NCI-H1694 (cell line): ENCODE data around the gene DNAJB4.
"Not testable (repeated sequence)": the region's sequence is repeated elsewhere in the genome, so short reads cannot be mapped to it uniquely, and the experiment has no call there.

ENCODE experiments used
- DNase-seq: peaks from one replicate; lab custom pipeline; 2025; lab: John Stamatoyannopoulos, UW

DNAJB4 gene

DNA sequence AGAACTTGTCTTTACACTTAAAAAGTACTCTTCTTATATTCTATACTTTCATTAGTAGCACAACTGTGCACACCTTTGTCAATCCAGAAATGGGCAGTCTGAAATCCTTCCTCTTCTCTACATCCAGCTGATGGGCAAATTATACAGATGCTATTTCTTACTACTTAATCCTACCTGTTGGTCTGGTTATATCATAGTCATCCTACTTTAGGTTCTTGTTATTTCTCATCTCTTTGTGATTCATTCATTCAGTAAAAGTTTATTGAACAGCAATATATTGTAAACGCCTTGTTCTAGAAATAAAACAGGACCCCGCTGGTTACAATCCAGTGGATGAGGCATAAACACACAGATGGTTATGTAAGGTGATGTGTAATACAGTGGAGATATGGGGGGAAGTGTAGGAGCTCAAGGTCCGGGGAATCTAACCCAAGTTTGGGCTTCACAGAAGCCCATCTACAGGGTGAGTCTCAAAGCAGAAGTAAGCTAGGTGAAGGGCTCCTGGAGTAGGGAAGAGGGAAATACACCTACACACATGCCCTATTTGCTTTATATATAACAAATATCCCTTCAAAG is 14.0 kb upstream of the DNAJB4 start:
- DNase-seq, result no peak

DNA sequence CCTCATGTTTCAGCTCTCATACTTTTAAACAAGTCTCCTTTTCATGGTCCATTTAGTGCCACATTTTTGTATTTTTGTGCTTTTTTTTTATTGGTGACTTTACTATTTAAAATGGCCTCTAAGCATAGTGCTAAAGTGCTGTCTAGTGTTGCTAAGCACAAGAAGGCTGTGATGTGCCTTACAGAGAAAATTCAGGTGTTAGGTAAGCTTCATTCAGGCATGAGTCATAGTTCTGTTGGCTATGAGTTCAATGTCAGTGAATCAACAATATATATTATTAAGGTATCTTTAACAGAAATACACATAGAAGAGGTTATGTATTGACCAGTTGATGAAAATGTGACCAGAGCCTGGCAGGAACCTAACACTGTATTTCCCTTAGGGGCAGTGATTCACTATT is 13.1 kb upstream of the DNAJB4 start:
- DNase-seq, result no peak

DNA sequence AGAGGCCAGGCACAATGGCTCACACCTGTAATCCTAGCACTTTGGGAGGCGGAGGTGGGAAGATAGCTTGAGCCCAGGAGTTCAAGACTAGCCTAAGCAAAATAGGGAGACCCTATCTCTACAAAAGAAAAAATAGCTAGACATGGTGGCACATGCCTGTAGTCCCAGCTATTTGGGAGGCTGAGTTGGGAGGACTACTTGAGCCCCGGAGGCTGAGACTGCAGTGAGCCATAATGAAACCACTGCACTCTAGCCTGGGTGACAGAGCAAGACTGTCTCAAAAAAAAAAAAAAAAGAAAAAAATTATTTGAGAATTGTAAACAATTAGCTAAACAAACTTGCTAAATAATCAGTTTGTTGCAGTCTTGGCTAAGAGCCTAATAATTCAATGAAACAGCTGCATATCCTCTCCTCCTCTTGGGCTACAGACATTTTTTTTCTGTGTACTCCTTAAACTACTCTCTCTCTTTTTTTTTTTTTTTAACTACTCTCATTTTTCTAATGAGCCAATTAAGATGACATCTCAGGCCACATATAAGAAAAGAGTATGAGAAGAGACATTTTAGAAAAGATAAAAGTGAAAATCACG is 10.5 kb upstream of the DNAJB4 start:
- DNase-seq, result no peak

GRCh38 chr1:77996734-77997133 is 8.0 kb upstream of the DNAJB4 start:
- no peak for DNase-seq

DNA sequence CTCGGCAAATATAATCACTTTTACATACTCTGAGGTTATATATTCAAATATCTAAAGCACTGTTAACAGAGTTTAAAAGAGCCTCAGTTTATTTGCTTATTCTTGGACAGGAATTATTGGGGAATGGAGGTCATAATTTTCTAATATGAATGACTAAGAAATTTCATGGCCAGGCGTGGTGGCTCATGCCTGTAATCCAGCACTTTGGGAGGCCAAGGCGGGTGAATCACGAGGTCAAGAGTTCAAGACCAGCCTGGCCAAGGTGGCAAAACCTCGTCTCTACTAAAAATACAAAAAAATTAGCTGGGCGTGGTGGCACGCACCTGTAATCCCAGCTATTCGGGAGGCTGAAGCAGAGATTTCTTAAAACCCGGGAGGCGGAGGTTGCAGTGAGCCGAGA is 4.2 kb upstream of the DNAJB4 start:
- DNase-seq, result not testable (repeated sequence)

DNA sequence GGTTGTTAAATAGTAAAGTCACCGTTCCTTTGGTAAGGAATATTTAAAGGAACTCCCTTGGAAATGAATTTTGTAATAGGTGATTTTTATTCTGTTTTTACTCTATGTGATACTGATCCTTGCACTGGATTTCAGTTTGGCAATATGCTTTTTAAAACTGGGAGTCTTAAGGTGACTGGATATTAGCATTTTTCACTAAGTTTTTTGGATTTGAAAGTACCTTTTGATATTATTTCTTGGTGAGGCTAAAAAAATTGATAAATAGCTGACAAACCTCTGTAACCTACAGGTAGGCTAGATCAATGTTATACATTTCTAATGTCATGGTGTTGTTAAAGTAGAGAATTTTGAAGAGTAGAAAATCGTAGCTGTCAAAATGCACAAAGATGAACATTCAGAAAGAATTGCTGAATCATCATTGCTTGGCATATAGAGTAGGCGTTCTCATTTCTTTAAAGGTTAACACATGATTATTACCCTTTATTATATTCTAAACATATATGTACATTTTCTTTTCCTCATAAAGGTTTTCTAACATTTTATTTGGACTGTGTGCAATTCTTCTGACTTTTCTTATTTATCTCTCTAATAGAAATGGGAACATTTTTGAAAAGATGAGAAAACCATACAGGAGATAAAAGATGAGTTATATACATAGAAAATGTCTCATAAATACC is 1.5 kb upstream of the DNAJB4 start:
- no peak for DNase-seq

DNA sequence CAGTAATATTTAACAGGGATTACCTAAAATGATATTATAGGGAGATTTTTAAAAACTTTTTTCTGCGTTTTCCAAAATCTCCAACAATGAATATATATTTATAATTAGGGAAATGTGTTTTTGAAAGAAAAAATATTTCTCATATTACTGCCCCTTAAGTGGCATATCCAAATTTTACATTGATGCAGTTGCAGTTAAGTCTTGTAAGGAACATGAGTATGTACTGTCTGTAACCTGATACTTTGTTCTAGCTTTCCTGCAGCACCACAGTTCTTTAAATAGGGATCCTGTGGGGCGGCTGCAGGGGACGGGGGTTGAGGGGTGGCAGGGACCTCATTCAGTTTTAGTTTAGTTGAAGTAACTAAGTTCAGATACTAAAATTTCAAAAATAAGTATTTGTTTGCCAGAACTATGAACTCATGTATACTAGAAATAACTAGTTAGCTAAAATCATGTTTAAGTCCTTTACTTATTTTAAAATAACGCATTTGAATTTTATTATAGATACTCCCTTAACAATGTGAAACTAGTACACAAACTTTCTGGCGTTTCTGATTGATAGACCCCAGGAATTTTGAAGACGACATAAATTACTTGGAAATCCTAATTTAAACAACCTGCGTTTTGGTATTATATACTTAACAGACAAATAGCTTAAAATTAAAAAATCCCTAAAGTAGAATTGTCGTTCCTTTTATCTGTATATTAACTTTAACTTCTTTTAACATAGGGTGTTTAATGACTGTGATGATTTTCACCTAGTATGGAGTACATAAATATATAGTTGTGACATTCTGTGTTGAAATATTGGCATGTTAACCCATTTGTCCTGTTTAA is 639 bp upstream of the DNAJB4 start:
- no peak for DNase-seq

- DNase-seq, result no peak
These were observed 646 bp downstream of the DNAJB4 start for GRCh38 chr1:78005448-78005722.

DNA sequence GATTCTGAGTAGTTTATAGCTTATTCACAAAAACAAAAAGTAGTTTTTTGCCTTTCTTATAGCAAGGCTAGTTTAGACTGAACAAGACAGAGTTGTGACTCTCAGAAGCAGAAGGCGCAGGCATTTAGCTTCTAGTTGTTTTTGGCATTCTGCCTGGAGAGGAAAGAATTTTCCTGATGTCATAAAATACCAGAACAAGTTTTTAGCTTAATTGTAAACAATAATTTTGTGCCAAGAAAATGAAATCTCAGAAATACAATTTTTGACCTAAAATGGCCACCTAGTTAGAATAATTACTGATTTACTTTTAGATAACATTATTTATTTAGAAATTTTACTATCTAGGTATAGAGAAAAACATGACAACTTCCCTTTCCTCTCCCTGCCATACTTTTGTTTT is 1.0 kb downstream of the DNAJB4 start:
- peak; percentile 15 for DNase-seq

DNA sequence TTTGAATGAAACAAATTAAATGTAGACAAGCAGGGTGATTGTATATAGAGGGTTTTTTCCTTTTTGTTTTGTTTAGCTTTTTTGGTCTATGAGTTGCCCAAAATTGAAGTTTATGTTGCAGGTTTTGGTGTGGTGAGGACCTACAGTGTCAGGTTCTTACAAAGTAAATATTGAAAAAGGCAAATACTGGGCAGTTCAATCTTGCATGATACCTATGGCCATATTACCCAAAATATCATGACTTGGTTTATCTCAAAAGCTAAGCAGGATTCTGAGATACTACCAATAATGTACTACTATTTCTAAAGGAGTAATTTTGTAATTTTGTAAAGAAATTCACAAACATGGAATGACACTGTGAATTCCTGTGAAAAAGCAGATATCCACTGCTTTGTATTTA is 1.8 kb downstream of the DNAJB4 start:
- no peak for DNase-seq

- no peak for DNase-seq
These were observed 3.1 kb downstream of the DNAJB4 start for GRCh38 chr1:78007677-78008341.

DNA sequence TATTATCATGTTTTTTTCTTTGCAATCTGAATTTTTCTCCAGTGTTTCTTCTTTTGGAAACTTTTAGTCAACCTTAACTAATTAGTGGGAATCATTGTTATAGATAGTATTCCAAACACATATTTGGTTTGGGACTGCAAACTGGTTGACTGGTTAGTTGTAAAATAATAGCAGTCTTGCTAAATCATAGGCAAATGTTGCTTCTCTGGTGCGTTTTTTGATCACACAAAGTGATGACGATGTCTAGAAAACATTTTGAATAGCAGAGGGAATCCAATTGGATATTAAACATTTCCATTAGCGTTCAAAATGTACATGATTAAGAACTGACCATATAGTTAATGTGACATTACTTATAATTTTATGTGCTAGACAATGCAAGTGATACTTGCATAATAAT is 4.5 kb downstream of the DNAJB4 start:
- DNase-seq, result no peak

GRCh38 chr1:78009836-78010235 is 5.1 kb downstream of the DNAJB4 start:
- no peak for DNase-seq

GRCh38 chr1:78011050-78011449 is 6.3 kb downstream of the DNAJB4 start:
- DNase-seq, result no peak

DNA sequence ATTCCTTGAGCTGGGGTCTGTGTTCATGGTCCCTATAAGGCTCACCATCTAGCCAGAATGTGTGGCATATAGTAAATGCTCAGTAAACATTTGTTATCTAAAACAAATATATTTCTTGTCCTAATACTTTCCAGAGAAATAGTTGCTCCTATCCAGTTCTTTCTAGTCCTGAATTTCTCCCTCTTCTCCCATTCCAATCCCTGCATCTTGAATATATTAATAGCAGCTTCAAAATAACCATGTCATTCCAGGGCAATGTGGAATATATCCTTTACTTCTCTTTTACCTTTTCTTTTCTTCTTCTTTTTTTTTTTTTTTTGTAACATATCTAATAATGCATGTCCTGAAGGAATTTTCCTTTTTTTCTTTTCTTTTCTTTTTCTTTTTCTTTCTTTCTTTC is 10.4 kb downstream of the DNAJB4 start:
- no peak for DNase-seq

- DNase-seq, result no peak
These were observed 14.3 kb downstream of the DNAJB4 start for GRCh38 chr1:78019024-78019423.

DNA sequence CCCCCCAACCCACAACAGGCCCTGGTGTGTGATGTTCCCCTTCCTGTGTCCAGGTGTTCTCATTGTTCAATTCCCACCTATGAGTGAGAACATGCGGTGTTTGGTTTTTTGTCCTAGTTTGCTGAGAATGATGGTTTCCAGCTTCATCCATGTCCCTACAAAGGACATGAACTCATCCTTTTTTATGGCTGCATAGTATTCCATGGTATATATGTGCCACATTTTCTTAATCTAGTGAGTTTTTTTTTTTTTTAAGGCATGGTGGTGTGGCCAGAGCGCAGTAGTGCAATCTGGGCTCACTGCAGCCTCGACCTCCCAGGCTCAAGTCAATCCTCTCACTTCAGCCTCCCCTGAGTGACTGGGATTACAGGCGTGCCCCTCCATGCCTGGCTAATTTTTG is 16.4 kb downstream of the DNAJB4 start:
- not testable (repeated sequence) for DNase-seq

DNA sequence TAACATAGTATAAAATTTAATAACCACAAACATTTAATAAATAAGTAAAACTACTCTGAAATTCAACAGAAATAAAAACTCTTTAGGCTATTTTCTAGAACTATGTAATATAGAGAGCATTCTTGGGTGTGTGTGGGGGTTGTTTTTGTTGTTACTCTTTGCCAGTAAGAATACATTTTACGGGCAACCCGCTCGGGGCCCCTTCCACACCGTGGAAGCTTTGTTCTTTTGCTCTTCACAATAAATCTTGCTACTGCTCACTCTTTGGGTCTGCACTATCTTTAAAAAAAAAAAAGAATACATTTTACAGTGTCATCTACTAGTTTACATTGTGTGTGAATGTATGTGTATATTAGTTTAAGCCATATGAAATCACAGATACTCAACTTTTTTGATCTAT is 25.1 kb downstream of the DNAJB4 start:
- no peak for DNase-seq

- DNase-seq, result no peak
These were observed 28.5 kb downstream of the DNAJB4 start for GRCh38 chr1:78032996-78033796.

DNA sequence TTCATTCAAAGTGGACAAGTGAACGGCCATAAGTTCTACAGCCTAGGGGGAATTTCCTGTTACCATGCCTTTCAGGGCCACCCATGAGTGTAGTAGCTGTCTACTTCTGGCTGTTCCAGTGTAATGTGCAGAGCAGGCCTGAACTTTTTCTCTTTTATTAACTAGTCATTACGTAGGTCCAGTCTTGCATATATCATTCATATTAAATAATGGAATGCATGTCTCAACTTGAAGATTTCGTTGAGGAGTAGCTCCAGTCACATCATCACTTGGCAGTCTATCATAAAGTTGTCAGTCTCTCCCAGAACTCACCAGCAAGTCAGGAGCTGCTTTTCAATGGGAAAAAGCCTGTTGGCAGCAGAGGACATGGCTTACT is 29.0 kb downstream of the DNAJB4 start:
- no peak for DNase-seq

DNA sequence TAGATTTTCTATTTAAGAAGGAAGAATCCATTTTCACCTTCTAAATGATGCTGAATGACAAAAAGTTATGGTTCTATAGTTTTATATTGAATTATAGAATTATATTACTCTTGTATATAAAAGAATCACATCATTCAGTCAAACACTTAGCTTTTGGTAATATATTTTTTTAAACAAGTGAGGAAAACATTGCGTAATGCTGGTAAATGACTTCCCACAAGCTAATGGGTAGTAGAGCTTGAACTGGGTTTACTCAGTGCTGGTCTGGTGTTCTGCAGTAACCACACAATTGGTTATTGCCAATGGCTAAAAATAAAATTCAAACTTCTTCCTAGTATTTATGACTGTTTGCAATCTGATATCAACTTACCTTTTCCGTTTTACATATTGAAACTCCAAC is 30.4 kb downstream of the DNAJB4 start:
- DNase-seq, result no peak

GRCh38 chr1:78036450-78036849 is 31.7 kb downstream of the DNAJB4 start:
- DNase-seq, result no peak
